GM10248 (cell line): ENCODE data around the gene C19orf67.

Experiments
- CTCF ChIA-PET: fragments of 300-600 bp; sonication (Branson Sonifier 250); formaldehyde crosslinking; extraction: SDS; loops from one replicate; lab custom pipeline; 2021; ENCODE audit warnings: antibody characterized with exemption; lab: Yijun Ruan, JAX
- POLR2A ChIA-PET: fragments of 350-650 bp; sonication (Branson Sonifier 250); formaldehyde crosslinking; extraction: SDS; loops from one replicate; lab custom pipeline; 2020; ENCODE audit warnings: antibody characterized with exemption; lab: Yijun Ruan, JAX
- DNase-seq: peaks from one replicate; pipeline ENCODE4 v3.0.0; 2012; ENCODE audit errors: extremely low spot score
- TF ChIP-seq, protein P1 (sequence below): IDR thresholded peaks from 2 replicates; pipeline ENCODE4 v1.5.1; 2012; ENCODE audit warnings: mild to moderate bottlenecking, low read depth; ENCODE audit errors: extremely low read depth, missing control alignments, control extremely low read depth

Gene C19orf67

DNA sequence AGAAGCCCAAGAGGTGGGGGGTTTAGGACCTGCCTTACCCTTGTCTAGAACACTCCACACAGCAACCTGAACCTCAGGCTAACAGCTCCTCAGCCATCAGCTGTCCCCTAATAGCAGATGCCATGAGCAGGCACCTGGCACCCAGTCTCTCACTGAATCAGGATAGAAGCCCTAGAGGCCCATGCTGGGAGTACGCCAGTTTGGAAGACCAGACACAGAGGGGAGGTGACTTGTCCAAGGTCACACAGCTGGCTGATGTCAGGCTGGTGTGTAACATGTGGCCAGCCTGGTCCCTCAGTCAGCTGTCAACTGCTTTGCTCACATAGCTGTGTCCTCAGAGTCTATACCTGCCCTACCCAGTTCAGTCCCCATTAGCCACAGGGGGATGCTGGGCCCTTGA, 17.7 kb upstream of the C19orf67 start:
- POLR2A ChIA-PET, result no interaction called here
- TF ChIP-seq, protein P1, sequence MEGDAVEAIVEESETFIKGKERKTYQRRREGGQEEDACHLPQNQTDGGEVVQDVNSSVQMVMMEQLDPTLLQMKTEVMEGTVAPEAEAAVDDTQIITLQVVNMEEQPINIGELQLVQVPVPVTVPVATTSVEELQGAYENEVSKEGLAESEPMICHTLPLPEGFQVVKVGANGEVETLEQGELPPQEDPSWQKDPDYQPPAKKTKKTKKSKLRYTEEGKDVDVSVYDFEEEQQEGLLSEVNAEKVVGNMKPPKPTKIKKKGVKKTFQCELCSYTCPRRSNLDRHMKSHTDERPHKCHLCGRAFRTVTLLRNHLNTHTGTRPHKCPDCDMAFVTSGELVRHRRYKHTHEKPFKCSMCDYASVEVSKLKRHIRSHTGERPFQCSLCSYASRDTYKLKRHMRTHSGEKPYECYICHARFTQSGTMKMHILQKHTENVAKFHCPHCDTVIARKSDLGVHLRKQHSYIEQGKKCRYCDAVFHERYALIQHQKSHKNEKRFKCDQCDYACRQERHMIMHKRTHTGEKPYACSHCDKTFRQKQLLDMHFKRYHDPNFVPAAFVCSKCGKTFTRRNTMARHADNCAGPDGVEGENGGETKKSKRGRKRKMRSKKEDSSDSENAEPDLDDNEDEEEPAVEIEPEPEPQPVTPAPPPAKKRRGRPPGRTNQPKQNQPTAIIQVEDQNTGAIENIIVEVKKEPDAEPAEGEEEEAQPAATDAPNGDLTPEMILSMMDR, result no peak
- DNase-seq, result no peak
- CTCF ChIA-PET, result interaction anchor here (0.9 to 10.0 kb wide), 5 partner anchors 9 to 33 kb away, joined by 3 to 48 read pairs (median 5); partner anchors contain the start of genes ASF1B, MISP3 and PRKACA

DNA sequence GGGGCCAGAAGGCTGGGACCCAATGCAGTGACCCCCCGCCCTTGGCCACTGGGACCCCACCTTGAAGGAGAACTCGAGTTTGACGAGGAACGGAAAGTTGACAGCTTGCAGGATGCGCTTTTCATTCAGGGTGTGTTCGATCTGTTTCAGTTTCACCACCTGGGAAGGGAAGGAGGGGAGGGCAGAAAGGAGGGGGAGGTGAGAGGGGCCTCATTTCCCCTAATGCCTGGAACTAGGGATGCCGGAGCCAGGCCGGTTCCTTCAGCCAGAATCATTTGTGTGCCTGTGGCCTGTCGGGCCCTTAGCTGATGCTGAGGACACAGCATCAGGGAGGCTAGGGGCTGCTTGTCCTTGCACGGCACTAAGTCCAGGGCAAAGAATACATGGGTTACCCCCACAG, 17.2 kb upstream of the C19orf67 start:
- no peak for DNase-seq
- TF ChIP-seq, protein P1, result no peak
- ChIA-PET CTCF (interaction anchor here (0.9 to 10.0 kb wide), 5 partner anchors 8 to 34 kb away, joined by 3 to 48 read pairs (median 5); partner anchors contain the start of genes ASF1B, MISP3 and PRKACA), POLR2A (no interaction called here)

DNA sequence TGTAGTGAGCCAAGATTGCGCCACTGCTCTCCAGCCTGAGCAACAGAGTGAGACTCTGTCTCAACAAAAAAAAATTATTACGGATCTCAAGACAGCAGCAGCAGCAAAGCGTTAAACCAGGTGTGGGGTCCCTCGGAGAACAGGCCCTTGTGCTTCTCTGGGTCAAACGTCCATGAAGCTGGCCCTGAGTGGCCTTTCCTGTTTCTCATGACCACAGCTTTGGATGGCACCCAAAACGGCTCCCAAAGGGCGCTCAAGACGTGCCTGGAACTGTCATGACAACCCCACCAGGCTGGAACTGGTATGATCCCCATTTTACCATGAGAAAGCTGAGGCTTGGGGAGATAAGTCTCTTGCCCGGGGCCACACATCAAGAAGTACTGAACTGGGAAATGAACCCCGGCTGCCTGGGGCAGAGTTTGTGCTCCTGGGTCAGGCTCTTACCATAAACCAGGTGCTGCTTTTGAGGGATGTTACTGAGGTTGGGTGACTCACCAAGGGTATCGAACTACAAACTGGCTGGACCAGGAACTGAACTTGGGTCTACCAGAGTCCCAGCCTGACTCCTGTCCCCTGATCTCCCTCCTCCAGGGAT, 16.6 kb upstream of the C19orf67 start:
- DNase-seq, result no peak
- ChIA-PET POLR2A (no interaction called here), CTCF (interaction anchor here (1.2 to 10.0 kb wide), 4 partner anchors 10 to 1124 kb away, joined by 3 to 48 read pairs (median 5); partner anchors contain the start of gene ASF1B)
- TF ChIP-seq, protein P1, result no peak

DNA sequence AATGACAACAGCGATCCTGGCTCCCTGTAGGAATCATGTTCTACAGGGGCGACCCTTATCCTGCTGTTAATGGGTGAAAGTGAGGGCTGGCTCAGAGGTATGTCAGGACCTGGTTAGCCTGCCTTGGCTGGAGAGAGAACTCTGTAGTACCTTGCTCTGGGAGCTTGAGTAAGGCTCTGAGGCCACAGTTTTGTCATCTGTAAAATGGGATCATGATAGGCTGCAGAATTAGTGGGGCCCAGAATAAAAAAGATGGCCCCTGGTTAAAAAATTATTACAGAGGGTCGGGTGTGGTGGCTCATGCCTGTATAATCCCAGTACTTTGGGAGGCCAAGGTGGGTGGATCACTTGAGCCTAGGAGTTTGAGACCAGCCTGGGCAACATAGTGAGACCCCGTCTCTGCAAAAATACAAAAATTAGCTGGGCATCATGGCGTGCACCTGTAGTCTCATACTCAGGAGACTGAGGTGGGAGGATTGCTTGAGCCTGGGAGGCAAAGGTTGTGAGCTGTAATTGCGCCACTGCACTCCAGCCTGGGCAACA, 15.5 kb upstream of the C19orf67 start:
- ChIA-PET CTCF (interaction anchor here (1.2 to 10.0 kb wide), 4 partner anchors 9 to 1123 kb away, joined by 3 to 48 read pairs (median 4); a partner anchor contains a TSS), POLR2A (no interaction called here)
- DNase-seq, result no peak
- TF ChIP-seq, protein P1, result no peak

DNA sequence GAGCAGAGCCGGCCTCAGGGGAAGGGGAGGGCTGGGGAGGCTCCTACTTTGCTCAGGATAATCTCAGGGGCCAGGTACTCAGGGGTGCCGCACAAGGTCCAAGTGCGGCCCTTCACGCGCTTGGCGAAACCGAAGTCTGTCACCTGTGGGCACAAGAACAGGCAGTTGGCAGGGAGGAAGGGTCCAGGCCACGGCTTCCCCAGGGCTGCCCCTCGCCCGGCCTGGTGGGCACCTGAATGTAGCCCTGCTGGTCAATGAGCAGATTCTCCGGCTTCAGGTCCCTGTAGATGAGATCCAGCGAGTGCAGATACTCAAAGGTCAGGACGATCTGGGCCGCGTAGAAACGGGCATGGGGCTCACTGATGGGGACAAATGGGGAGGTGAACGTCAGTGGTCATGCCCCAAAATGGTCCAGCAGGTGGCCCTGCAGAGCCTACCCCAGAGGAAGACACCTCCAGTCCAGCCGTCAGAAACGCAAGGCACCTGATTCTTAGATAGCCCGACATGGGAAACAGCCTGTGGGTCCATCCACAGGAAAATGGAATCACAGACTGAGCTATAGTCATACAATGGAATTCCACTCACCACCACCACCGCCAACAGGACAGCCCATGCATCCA, 12.1 kb upstream of the C19orf67 start:
- ChIA-PET POLR2A (no interaction called here), CTCF (interaction anchor here (10.0 kb wide), 1 partner anchor 17 kb away, joined by 48 read pairs; a partner anchor contains a TSS)
- TF ChIP-seq, protein P1, result peak; percentile 9
- no peak for DNase-seq

DNA sequence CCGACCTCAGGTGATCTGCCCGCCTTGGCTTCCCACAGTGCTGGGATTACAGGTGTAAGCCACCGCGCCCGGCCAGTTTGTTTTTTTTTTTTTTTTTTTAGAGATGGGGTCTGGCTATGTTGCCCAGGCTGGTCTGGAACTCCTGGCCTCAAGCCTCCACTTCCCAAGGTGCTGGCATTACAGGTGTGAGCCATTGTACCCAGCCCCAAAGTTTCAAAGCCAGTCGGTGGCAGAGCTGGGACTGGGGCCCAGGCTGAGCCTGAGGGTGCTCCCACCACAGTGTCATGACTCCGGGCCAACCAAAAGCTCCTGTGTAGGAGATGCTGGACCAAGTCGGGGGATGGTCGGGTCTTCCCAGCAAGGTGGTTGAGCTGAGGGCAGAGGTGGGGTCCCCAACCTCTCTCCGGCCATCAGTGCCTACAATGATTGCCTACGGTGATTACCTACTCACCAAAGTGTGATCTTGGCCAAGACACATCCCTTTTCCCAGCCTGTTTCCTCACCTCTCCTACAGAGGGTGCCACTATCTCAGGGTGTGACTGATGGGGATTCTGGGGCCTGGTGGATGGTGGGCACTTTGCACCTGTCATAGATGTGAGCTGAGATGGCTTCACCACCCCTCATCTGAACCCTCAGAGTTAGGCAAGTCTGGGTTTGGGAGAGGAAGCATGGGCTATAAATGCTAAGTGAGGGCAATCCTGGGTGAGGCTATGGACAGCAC, 10.8 kb upstream of the C19orf67 start:
- no peak for DNase-seq
- ChIA-PET CTCF (interaction anchor here (0.8 to 3.2 kb wide), 3 partner anchors 12 to 216 kb away, joined by 3 to 24 read pairs (median 3); no protein-coding TSS in a partner anchor), POLR2A (no interaction called here)
- TF ChIP-seq, protein P1, result peak; percentile 17
